GM18526 (cell line): Measurements from ENCODE around the gene EFCAB10.

ENCODE experiments used
- POLR2A ChIP-seq: IDR thresholded peaks from 3 replicates; pipeline ENCODE4 v1.6.1; 2011; ENCODE audit not compliant: insufficient read length; ENCODE audit errors: extremely low read depth

Gene EFCAB10

DNA sequence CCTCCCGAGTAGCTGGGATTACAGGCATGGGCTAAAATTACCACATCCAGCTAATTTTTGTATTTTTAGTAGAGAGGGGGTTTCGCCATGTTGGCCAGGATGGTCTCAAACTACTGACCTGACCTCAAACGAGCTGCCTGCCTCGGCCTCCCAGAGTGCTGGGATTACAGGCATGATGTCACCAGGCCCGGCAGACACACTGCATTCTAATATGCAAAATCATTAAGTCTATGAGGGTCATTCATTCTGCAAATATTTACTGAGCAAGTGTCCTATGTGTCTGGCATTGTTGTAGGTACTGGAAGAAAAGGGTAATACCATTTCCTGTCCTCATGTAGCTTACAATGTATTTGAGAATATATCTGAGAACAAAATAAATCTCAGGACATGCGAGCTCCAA, 61.9 kb downstream of the EFCAB10 start:
- no peak for TF ChIP-seq POLR2A
